HFFc6 (cell line): ENCODE data around the gene SLC9A7. TPM values are rescaled to one million over a fixed set of nuclear protein-coding genes. Genes with fewer than 3 reads are reported as not detected.
"Not testable (repeated sequence)": the region's sequence is repeated elsewhere in the genome, so short reads cannot be mapped to it uniquely, and the experiment has no call there.

Experiments used
- DNase-seq: peaks from one replicate; pipeline ENCODE4 v3.0.0-alpha.2; 2018
- H3K27ac Mint-ChIP-seq: 2 replicates; pipeline ENCODE4 v1.8.0; 2020; ENCODE audit warnings: mild to moderate bottlenecking, mixed read lengths
- H3K27me3 Mint-ChIP-seq: 2 replicates; pipeline ENCODE4 v1.8.0; 2021; ENCODE audit warnings: mild to moderate bottlenecking, moderate library complexity, mixed read lengths; ENCODE audit not compliant: insufficient read depth
- H3K36me3 Mint-ChIP-seq: 2 replicates; pipeline ENCODE4 v1.8.0; 2021; ENCODE audit warnings: low read depth, mixed read lengths
- H3K4me1 Mint-ChIP-seq: 2 replicates; pipeline ENCODE4 v1.8.0; 2020; ENCODE audit warnings: low read depth, mixed read lengths
- H3K4me3 Mint-ChIP-seq: 2 replicates; pipeline ENCODE4 v1.8.0; 2020; ENCODE audit warnings: mild to moderate bottlenecking, moderate library complexity, mixed read lengths
- H3K9me3 Mint-ChIP-seq: 2 replicates; pipeline ENCODE4 v1.8.0; 2020; ENCODE audit warnings: mild to moderate bottlenecking, mixed read lengths
- CTCF ChIP-seq: fragments of 200-600 bp; sonication (generic); IDR thresholded peaks from 2 replicates; pipeline ENCODE4 v1.5.0; 2021; ENCODE audit warnings: antibody characterized with exemption, mild to moderate bottlenecking
- total RNA-seq, 6 experiments: library from RNA; stranded (reverse); fragmentation: NEBNext Ultra II Directional; extraction: Animal tissue kit (Norgen Biotek cat#: 25700); gene quantifications; 2 replicates in 1 of 6; 3 replicates in 5 of 6; pipeline ENCODE4 v1.2.3, GENCODE V29; 2021

SLC9A7 gene
- total RNA-seq, 6 experiments from 2014 or later: 41.8 to 54.1 (median 45.7) TPM

- Mint-ChIP-seq H3K9me3 (no peaks in the 10 kb centered on the region), H3K4me3 (peak overlapping the region; percentile 77; the same call in 1 of the 2 replicates), H3K4me1 (peaks cover 42% of the 10 kb centered on the region), H3K36me3 (no peaks in the 10 kb centered on the region), H3K27me3 (no peaks in the 10 kb centered on the region), H3K27ac (peak overlapping the region; percentile 81)
- TF ChIP-seq CTCF: no peak
- no peak for DNase-seq
Observed at GRCh38 chrX:46793386-46794143, 34.6 kb upstream of the SLC9A7 start.

GRCh38 chrX:46792810-46793188, 33.9 kb upstream of the SLC9A7 start:
- no peak for TF ChIP-seq CTCF
- Mint-ChIP-seq H3K4me3 (peak overlapping the region; percentile 77), H3K4me1 (peaks cover 50% of the 10 kb centered on the region), H3K36me3 (no peaks in the 10 kb centered on the region), H3K9me3 (no peaks in the 10 kb centered on the region), H3K27me3 (no peaks in the 10 kb centered on the region), H3K27ac (peak overlapping the region; percentile 81)
- no peak for DNase-seq

GRCh38 chrX:46791927-46792809, 33.2 kb upstream of the SLC9A7 start:
- Mint-ChIP-seq H3K36me3 (no peaks in the 10 kb centered on the region), H3K4me1 (peaks cover 50% of the 10 kb centered on the region), H3K27ac (peak overlapping the region; percentile 94), H3K9me3 (no peaks in the 10 kb centered on the region), H3K4me3 (peak overlapping the region; percentile 77), H3K27me3 (no peaks in the 10 kb centered on the region)
- no peak for TF ChIP-seq CTCF
- DNase-seq: peak; percentile 91

GRCh38 chrX:46788902-46789301, 30.0 kb upstream of the SLC9A7 start:
- Mint-ChIP-seq H3K27ac (peak overlapping the region; percentile 66), H3K27me3 (no peaks in the 10 kb centered on the region), H3K36me3 (no peaks in the 10 kb centered on the region), H3K4me3 (no peak overlapping the region), H3K9me3 (no peaks in the 10 kb centered on the region), H3K4me1 (peaks cover 50% of the 10 kb centered on the region)
- no peak for TF ChIP-seq CTCF
- DNase-seq: peak; percentile 29

GRCh38 chrX:46784437-46784836, 25.5 kb upstream of the SLC9A7 start:
- H3K9me3 Mint-ChIP-seq, DNase-seq, H3K27ac Mint-ChIP-seq, H3K27me3 Mint-ChIP-seq, H3K36me3 Mint-ChIP-seq, H3K4me3 Mint-ChIP-seq: not testable (repeated sequence)
- peaks cover 20% of the 10 kb centered on the region for H3K4me1 Mint-ChIP-seq

GRCh38 chrX:46782034-46782433, 23.1 kb upstream of the SLC9A7 start:
- Mint-ChIP-seq H3K27me3 (no peaks in the 10 kb centered on the region), H3K9me3 (no peaks in the 10 kb centered on the region), H3K4me3 (no peak overlapping the region), H3K4me1 (peaks cover 23% of the 10 kb centered on the region), H3K27ac (no peak overlapping the region), H3K36me3 (no peaks in the 10 kb centered on the region)
- DNase-seq: no peak
- TF ChIP-seq CTCF: no peak
